B cell (primary cell): ENCODE results near the gene C19orf81. TPM values are rescaled to one million over a fixed set of nuclear protein-coding genes. Genes with fewer than 3 reads are reported as not detected.

Experiments used
- ATAC-seq: fragments of 200-7000 bp; cut with Tn5 transposase; one replicate; pipeline ENCODE4 v1.10.0; 2021; ENCODE audit warnings: low read depth, mild to moderate bottlenecking, moderate number of reproducible peaks, moderate library complexity
- CTCF ChIA-PET: fragments of 350-600 bp; sonication (Branson Sonifier 250); formaldehyde crosslinking; loops from one replicate; lab custom pipeline; 2021; ENCODE audit warnings: antibody characterized with exemption, inconsistent platforms; lab: Charles Lee
- POLR2A ChIA-PET: fragments of 350-600 bp; sonication (Branson Sonifier 250); formaldehyde crosslinking; loops from one replicate; lab custom pipeline; 2021; ENCODE audit warnings: antibody characterized with exemption; lab: Charles Lee
- DNase-seq: peaks from one replicate; pipeline ENCODE4 v3.0.0; 2013
- H2AFZ ChIP-seq: 2 replicates; pipeline ENCODE4 v1.6.1; 2012; ENCODE audit warnings: mild to moderate bottlenecking, low read depth, low read length; ENCODE audit not compliant: insufficient read depth, poor library complexity, severe bottlenecking
- H3K27ac ChIP-seq, 2 donors: 1 replicate in 1 of 2; 2 replicates in 1 of 2; pipeline ENCODE4 v1.5.1; 2012 to 2013; ENCODE audit warnings: low read length in 2 of 2, mild to moderate bottlenecking in 2 of 2, moderate library complexity in 1 of 2
- H3K27me3 ChIP-seq, 4 experiments: fragments of 200-600 bp in 1 of 4; sonication (generic) in 1 of 4; replicated peaks in 1 of 4; 1 replicate in 2 of 4; 2 replicates in 2 of 4; pipeline versions ENCODE4 v1.6.1 to v1.7.0; 2013 to 2016; ENCODE audit warnings: low read length in 3 of 4, mild to moderate bottlenecking in 2 of 4, mixed read lengths in 1 of 4, moderate library complexity in 1 of 4; ENCODE audit not compliant: insufficient read depth in 4 of 4, control insufficient read depth in 3 of 4; ENCODE audit errors: control extremely low read depth in 1 of 4
- H3K36me3 ChIP-seq, 2 experiments: replicated peaks in 1 of 2; 1 replicate in 1 of 2; 2 replicates in 1 of 2; pipeline versions ENCODE4 v1.6.1 to v1.7.1; 2013; ENCODE audit warnings: low read length in 1 of 2; ENCODE audit not compliant: insufficient read depth in 2 of 2, control insufficient read depth in 1 of 2; ENCODE audit errors: control extremely low read depth in 1 of 2, extremely low read depth in 1 of 2
- H3K4me1 ChIP-seq, 2 donors: fragments of 200-600 bp in 1 of 2; sonication (generic) in 1 of 2; 1 replicate in 1 of 2; 2 replicates in 1 of 2; pipeline versions ENCODE4 v1.5.1 to v1.6.1; 2013 to 2017; ENCODE audit warnings: low read length in 2 of 2; ENCODE audit not compliant: control insufficient read depth in 2 of 2, insufficient read depth in 2 of 2
- H3K4me2 ChIP-seq: replicated peaks from 2 replicates; pipeline ENCODE3; 2012; ENCODE audit warnings: mild to moderate bottlenecking, low read depth, low read length; ENCODE audit not compliant: poor library complexity, severe bottlenecking
- H3K4me3 ChIP-seq, 5 experiments: fragments of 200-600 bp in 1 of 5; sonication (generic) in 1 of 5; 1 replicate in 3 of 5; 2 replicates in 2 of 5; pipeline versions ENCODE4 v1.5.1 to v1.7.0; 2011 to 2016; ENCODE audit warnings: low read length in 4 of 5, mild to moderate bottlenecking in 4 of 5, low read depth in 2 of 5, control low read depth in 1 of 5, moderate library complexity in 1 of 5; ENCODE audit not compliant: insufficient read depth in 1 of 5; ENCODE audit errors: control extremely low read depth in 1 of 5, extremely low read depth in 1 of 5
- H3K79me2 ChIP-seq: fragments of 200-600 bp; sonication (generic); one replicate; pipeline ENCODE4 v1.6.0; 2016; ENCODE audit warnings: low read length; ENCODE audit not compliant: control insufficient read depth, insufficient read depth
- H3K9ac ChIP-seq: fragments of 200-600 bp; sonication (generic); 2 replicates; pipeline ENCODE4 v1.6.1; 2017; ENCODE audit warnings: mild to moderate bottlenecking, low read length, moderate library complexity
- H3K9me3 ChIP-seq, 3 donors: one replicate each; pipeline versions ENCODE4 v1.6.1 to v1.7.1; 2013; ENCODE audit warnings: low read length in 2 of 3; ENCODE audit not compliant: control insufficient read depth in 2 of 3, insufficient read depth in 1 of 3; ENCODE audit errors: control extremely low read depth in 1 of 3
- H4K20me1 ChIP-seq: 2 replicates; pipeline ENCODE4 v1.6.0; 2012; ENCODE audit warnings: mild to moderate bottlenecking, low read length; ENCODE audit not compliant: insufficient read depth, control insufficient read depth, poor library complexity, severe bottlenecking
- H3K27ac Mint-ChIP-seq: one replicate; pipeline ENCODE4 v1.8.0; 2021; ENCODE audit warnings: mixed read lengths
- H3K27me3 Mint-ChIP-seq: one replicate; pipeline ENCODE4 v1.8.0; 2021; ENCODE audit warnings: mixed read lengths
- H3K4me1 Mint-ChIP-seq: one replicate; pipeline ENCODE4 v1.8.0; 2021; ENCODE audit warnings: mixed read lengths
- H3K4me3 Mint-ChIP-seq: one replicate; pipeline ENCODE4 v1.8.0; 2021; ENCODE audit warnings: mixed read lengths
- H3K9me3 Mint-ChIP-seq: one replicate; pipeline ENCODE4 v1.8.0; 2022; ENCODE audit warnings: mixed read lengths; ENCODE audit not compliant: insufficient read depth
- EZH2 ChIP-seq: IDR thresholded peaks from 2 replicates; pipeline ENCODE4 v1.6.1; 2012; ENCODE audit warnings: borderline replicate concordance, low read depth, mild to moderate bottlenecking, moderate library complexity, low read length; ENCODE audit not compliant: insufficient read depth, poor library complexity, severe bottlenecking
- WGBS: methylation state at CpG from one replicate; pipeline ENCODE4 v1.1.5; 2013; ENCODE audit warnings: missing lambda C conversion rate; ENCODE audit not compliant: insufficient coverage; 5-methylcytosine and 5-hydroxymethylcytosine counted together
- intact Hi-C: fragments of 100-400 bp; cut with micrococcal nuclease; formaldehyde crosslinking; loops from one replicate; pipeline ENCODE4 v1.10.0; 2022
- polyA plus RNA-seq: library from polyadenylated mRNA; depleted of rRNA; stranded (reverse); fragments of >200 nt; gene quantifications from 2 replicates; pipeline ENCODE4 v1.2.3, GENCODE V29; 2012
- total RNA-seq, 2 donors: library from RNA; stranded (reverse); fragments of 120-200 nt in 1 of 2; gene quantifications; 1 replicate in 1 of 2; 2 replicates in 1 of 2; pipeline versions ENCODE4 v1.2.3 to v1.2.4, GENCODE V29; 2013 to 2022
- TF ChIP-seq, protein P1 (sequence below): fragments of 200-600 bp; IDR thresholded peaks from one replicate; pipeline ENCODE4 v1.8.0; 2022; ENCODE audit warnings: antibody characterized with exemption, mild to moderate bottlenecking

The C19orf81 gene
- total and polyA plus RNA-seq, 2 donors (not counting 1 experiment from before 2014, with no cell fraction given), result 0.37 TPM; not detected in 1

DNA sequence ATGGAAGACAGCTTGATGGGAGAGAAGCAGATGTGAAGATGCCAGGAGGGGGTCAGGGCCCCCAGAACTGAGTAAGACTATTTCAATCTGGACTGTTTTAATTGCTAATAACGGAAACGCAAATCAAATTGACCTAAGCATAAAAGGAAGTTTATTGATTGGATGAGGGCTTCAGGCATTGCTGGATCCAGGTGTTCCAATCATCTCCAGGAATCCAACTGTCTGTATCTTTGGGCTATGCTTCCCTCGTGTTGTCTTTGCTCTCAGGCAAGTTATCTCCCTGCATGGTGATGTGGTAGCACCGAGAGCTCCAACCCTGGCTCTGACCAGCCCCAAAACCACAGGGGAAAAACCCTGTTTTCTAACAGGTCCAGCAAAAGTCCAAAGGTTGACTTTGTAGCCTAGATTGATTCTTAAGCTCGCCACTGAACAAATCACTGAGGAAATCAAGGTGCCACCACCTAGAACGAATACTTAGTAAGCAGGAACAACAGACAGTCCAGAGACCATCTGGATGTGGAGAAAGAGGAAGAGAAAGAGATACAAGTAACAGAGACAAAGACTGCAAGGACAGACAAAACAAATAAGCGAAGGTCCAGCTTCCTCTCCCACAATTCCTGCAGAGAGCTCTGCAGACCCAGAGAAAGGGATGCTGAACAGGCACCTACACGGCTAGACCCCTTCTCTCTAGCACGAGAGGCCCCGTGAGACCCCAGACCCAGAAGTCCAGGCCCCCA lies 1.2 kb upstream of the C19orf81 start:
- Mint-ChIP-seq H3K27me3 (peaks cover 17% of the 10 kb centered on the region), H3K27ac (no peak overlapping the region), H3K4me1 (no peaks in the 10 kb centered on the region), H3K4me3 (no peak overlapping the region), H3K9me3 (no peaks in the 10 kb centered on the region)
- DNase-seq (no peak), ATAC-seq (no peak)
- H3K9ac ChIP-seq, result no peak overlapping the region
- CTCF ChIA-PET, result no interaction called here
- H3K27me3 ChIP-seq, result peaks cover 0 to 38% (median 12%) of the 10 kb centered on the region in 4 experiments
- H3K4me3 ChIP-seq, result no peak overlapping the region
- TF ChIP-seq, protein P1, sequence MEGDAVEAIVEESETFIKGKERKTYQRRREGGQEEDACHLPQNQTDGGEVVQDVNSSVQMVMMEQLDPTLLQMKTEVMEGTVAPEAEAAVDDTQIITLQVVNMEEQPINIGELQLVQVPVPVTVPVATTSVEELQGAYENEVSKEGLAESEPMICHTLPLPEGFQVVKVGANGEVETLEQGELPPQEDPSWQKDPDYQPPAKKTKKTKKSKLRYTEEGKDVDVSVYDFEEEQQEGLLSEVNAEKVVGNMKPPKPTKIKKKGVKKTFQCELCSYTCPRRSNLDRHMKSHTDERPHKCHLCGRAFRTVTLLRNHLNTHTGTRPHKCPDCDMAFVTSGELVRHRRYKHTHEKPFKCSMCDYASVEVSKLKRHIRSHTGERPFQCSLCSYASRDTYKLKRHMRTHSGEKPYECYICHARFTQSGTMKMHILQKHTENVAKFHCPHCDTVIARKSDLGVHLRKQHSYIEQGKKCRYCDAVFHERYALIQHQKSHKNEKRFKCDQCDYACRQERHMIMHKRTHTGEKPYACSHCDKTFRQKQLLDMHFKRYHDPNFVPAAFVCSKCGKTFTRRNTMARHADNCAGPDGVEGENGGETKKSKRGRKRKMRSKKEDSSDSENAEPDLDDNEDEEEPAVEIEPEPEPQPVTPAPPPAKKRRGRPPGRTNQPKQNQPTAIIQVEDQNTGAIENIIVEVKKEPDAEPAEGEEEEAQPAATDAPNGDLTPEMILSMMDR, result no peak
- TF ChIP-seq EZH2, result no peak
- WGBS, result 59% methylated on average over 7 of the region's 10 CpGs
- H3K79me2 ChIP-seq, result no peaks in the 10 kb centered on the region
- H3K27ac ChIP-seq, result no peak overlapping the region
- no peak overlapping the region for H3K4me2 ChIP-seq
- H3K4me1 ChIP-seq, result no peaks in the 10 kb centered on the region
- H2AFZ ChIP-seq, result no peak overlapping the region
- intact Hi-C loops, result loop anchor here (10.0 kb wide), 1 partner anchor 107 kb away; no protein-coding TSS in a partner anchor
- no peaks in the 10 kb centered on the region for H3K36me3 ChIP-seq
- H3K9me3 ChIP-seq, result peaks cover 0 to 29% (median 0%) of the 10 kb centered on the region in 3 donors
- POLR2A ChIA-PET, result no interaction called here
- H4K20me1 ChIP-seq, result no peaks in the 10 kb centered on the region

DNA sequence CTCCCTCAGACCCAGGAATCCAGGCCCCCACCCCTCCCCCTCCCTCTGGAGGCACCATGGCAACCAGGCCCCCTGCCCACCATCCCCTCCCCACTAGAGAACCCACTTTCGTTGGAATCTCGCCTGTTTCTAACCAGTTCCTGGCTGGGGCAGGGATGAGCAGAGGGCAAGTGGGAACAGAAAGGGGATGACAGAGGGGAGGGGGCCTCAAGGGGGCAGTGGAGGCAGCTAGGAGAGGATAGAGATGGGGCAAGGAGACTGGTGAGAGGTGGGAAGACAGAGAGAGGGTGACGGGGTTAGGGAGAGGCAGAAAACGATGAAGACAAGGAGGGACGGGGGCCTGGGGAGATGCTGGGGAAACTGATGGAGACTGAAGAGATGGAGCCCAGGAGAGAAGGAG lies 586 bp upstream of the C19orf81 start:
- intact Hi-C loops, result loop anchor here (10.0 kb wide), 1 partner anchor 106 kb away; no protein-coding TSS in a partner anchor
- no peaks in the 10 kb centered on the region for H3K79me2 ChIP-seq
- H3K4me2 ChIP-seq, result no peak overlapping the region
- H3K4me1 ChIP-seq, result no peaks in the 10 kb centered on the region
- no peak overlapping the region for H2AFZ ChIP-seq
- no peak overlapping the region for H3K27ac ChIP-seq
- ChIA-PET CTCF (no interaction called here), POLR2A (no interaction called here)
- no peaks in the 10 kb centered on the region for H3K36me3 ChIP-seq
- H3K27ac Mint-ChIP-seq, result no peak overlapping the region
- H3K27me3 Mint-ChIP-seq, result peaks cover 21% of the 10 kb centered on the region
- H3K9me3 Mint-ChIP-seq, result no peaks in the 10 kb centered on the region
- no peak overlapping the region for H3K4me3 Mint-ChIP-seq
- no peaks in the 10 kb centered on the region for H4K20me1 ChIP-seq
- ATAC-seq, result no peak
- H3K27me3 ChIP-seq, result peaks cover 0 to 34% (median 10%) of the 10 kb centered on the region in 4 experiments
- TF ChIP-seq, protein P1, result no peak
- TF ChIP-seq EZH2, result no peak
- no peak for DNase-seq
- no peaks in the 10 kb centered on the region for H3K4me1 Mint-ChIP-seq
- no peak overlapping the region for H3K9ac ChIP-seq
- H3K4me3 ChIP-seq, result no peak overlapping the region
- H3K9me3 ChIP-seq, result peaks cover 0 to 30% (median 0%) of the 10 kb centered on the region in 3 donors
- 81% methylated on average over 3 of the region's 5 CpGs for WGBS
